ENCODE measurements around the gene KBTBD4.
"Not testable (repeated sequence)": the region's sequence is repeated elsewhere in the genome, so short reads cannot be mapped to it uniquely, and the experiment has no call there.

Gene KBTBD4

DNA sequence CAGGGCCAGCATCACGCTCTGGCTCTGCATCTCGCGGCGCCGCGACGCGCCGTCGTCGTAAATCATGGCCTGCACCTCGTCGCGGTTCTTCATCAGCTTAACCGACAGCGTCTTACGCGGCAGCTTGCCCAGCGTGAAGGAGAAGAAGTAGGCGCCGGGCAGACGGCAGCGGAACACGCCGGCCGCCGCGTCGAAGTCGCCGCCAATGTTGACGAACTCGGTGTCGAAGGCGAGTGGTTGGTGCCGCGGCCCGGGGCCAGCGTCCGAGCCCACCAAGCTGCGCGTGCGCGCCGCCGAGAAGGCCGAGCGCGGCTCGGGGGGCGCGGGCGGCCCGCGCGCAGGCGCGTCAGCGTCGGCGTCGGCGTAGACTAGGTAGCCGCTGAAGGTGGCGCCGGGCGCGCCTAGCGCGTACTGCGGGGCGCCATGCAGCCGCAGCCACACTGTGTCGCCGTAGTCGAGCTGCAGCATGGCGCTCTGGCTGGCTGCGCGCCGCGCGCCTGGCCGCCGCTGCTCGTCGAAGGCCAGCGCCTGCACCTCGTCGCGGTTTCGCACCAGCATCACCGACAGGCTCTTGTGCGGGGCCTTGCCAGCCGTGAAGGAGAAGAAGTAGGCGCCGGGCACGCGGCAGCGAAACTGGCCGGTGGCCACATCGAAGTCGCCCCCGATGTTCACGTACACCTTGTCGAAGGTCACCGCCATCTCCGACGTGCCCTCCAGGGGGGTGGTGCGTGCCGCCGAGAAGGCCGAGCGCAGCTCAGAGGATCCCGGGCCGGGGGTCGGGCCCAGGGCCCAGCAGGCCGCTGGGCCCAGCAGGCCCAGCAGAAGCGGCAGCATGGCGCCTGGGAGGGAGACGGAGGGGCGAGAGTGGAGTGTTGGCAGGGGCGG, 11.4 kb upstream of the KBTBD4 start:
- no peak for DNase-seq (ENCODE audit: low read depth in 2 of 2)

DNA sequence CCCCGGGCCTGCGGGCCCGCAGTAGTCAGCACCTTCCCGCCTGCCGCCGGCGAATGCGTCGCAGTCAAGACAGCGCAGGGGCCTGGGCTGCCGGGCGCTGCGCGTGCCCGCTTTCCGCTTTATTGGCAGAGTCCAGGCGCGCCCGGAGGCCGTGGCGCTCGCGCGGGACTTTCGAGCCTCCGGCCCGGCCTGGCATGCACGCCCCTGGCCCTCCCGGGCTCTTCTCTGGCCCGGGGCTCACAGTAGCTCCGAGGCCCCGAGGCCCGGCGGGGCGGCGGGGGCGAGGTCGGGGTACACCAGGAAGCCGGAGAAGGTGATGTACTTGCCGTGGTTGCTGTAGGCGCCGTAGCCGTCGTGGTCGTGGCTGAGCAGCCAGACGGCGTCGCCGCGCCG, 10.8 kb upstream of the KBTBD4 start:
- DNase-seq (ENCODE audit: low read depth in 2 of 2) = no peak

DNA sequence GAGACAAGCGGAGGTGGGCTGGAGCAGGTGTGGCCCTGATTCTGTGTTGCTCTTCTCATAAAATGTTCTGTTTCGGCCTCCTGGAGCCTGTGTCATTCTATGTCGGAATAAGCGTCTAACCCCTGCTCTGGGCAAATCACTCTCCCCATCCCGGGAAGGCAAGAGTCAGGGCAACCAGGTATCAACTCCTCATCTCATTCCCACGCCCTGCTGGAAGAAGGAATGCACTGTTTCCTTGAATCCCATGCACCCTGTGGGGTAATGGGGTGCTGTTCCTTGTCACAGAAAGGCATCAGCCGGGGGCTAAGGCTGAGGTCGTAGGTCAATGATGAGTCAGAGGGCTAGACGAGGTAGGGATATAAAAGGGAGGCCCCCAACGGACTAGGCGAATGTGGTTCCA, 10.3 kb upstream of the KBTBD4 start:
- no peak for DNase-seq (ENCODE audit: low read depth in 2 of 2)

- DNase-seq (ENCODE audit: low read depth in 2 of 2) = no peak
Observed at GRCh38 chr11:47587723-47588326, 9.1 kb upstream of the KBTBD4 start.

GRCh38 chr11:47587039-47587716, 8.4 kb upstream of the KBTBD4 start:
- DNase-seq (ENCODE audit: low read depth in 2 of 2) = no peak

DNA sequence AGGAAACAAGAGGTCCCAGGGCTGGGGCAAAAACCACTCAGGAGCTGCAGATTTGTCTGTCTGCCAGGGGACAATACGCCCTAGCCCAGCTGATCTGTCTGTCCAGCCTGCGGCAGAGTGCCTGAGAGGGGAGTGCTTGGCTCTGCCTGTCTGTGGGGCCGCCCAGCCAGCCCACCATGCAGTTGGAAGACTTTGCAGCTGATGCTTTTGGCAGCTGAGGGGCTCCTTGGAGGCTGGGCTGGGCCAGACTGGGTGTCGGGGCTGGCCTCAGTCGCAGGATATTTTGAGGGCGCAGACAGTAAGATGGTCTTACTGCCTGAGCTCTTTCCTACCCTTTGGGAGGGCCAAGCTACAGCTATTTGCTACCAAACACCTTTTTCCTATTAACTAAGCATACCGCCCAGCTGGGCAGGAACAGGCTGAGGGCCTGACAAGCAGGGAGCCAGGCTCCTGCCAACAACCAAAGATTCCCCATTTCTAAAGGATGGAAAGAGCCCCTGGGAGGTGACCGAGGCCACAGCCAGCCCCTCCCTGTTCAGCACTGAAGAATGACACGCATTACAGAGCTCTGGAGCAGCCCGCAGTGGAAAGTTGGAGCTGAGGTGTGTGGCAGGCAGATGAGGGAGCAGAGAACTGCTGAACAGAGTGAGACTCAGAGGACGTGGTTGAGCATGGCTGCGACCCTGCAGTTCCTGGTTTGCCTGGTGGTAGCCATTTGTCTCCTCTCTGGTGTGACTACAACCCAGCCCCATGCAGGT, 7.5 kb upstream of the KBTBD4 start, which contains the start of gene FAM180B:
Gene FAM180B, plus strand, starts transcription at position 581 of the 758 bp plus-strand sequence. Its CDS starts 91 bp downstream, at position 672.
- DNase-seq (ENCODE audit: low read depth in 2 of 2) = no peak

GRCh38 chr11:47583844-47584243, 5.1 kb upstream of the KBTBD4 start:
- DNase-seq (ENCODE audit: low read depth in 2 of 2) = no peak

- DNase-seq (ENCODE audit: low read depth in 2 of 2) = no peak
Observed at GRCh38 chr11:47577460-47578041, 1.2 kb downstream of the KBTBD4 start.

DNA sequence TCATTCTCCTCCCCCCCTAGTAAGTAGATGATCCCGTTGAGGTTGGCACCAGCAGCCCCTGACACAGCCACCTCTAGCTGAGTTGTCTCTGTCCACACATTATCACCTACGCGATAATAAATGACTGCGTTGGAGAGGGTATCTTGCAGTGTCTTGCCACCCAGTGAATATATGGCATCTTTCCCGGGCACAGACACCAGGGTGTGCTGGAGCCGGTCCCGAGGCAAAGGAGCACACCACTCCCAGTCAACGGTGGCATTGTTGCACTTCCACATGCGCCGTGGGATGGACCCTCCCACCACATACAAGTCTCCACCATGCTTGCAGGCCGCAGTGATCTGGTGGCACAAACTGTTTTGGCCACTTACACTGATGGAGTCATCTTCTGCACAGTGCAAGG, 5.4 kb downstream of the KBTBD4 start:
- DNase-seq (ENCODE audit: low read depth in 2 of 2) = no peak

- no peak for DNase-seq (ENCODE audit: low read depth in 2 of 2)
Observed at GRCh38 chr11:47572715-47573255, 6.0 kb downstream of the KBTBD4 start.

GRCh38 chr11:47571895-47572294, 6.9 kb downstream of the KBTBD4 start:
- DNase-seq (ENCODE audit: low read depth in 2 of 2) = no peak

DNA sequence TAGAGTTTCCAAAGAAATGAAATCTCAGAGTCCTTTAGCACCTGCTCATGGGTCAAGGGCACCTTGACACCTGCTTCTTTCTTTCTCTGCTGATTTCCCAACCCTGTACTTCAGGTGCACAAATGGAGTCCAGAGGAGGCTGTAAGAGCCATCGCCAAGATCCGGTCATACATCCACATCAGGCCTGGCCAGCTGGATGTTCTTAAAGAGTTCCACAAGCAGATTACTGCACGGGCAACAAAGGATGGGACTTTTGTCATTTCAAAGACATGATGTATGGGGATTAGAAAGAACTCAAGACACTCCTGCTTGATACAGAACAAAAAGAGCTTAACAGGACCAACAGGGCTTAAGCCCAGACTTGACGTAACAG, 7.4 kb downstream of the KBTBD4 start:
- DNase-seq (ENCODE audit: low read depth in 2 of 2) = no peak

DNA sequence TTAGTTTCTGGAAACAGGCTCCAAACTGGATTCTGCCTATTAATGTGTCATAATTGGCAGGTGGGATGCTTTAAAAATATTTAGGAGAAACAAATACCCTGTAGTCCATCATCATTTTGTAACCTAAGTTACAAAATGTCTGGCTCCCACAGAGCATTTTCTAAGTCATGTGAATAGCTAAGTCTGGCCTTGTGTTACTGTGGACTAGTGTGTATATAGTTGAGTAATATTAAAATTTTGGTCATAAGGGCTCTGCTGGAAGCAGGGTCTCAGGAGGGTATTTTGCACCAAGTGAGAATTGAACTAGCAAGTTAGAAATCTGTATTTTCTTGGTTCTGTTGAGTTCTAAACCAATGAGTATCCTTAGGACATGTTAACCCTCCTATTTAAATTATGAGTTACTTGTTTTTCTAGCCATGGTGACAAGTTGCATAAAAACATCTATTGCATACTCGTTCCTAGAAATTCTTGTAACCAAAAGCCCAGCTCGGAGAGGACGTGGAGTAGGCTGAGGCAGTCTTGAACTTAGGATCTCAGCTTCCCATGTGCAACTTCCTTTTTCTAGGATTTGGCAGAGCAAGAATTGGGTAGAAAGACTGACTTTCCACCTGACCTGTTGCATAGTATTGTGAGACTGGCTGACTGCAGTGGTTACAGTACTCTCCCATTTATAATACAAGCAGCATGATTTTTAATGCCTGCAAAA, 8.0 kb downstream of the KBTBD4 start:
- DNase-seq (ENCODE audit: low read depth in 2 of 2) = no peak

DNA sequence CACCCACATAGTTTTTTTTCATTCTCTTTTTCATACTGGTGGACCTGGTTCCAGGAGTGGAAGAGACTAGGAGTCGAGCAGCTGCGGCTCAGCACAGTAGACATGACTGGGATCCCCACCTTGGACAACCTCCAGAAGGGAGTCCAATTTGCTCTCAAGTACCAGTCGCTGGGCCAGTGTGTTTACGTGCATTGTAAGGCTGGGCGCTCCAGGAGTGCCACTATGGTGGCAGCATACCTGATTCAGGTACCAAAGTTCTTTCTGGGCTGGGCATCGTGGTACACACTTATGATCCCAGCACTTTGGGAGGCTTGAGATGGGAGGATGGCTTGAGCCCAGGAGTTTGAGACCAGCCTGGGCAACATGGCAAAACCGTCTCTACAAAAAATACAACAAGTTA, 9.1 kb downstream of the KBTBD4 start:
- DNase-seq (ENCODE audit: low read depth in 2 of 2) = no peak

DNA sequence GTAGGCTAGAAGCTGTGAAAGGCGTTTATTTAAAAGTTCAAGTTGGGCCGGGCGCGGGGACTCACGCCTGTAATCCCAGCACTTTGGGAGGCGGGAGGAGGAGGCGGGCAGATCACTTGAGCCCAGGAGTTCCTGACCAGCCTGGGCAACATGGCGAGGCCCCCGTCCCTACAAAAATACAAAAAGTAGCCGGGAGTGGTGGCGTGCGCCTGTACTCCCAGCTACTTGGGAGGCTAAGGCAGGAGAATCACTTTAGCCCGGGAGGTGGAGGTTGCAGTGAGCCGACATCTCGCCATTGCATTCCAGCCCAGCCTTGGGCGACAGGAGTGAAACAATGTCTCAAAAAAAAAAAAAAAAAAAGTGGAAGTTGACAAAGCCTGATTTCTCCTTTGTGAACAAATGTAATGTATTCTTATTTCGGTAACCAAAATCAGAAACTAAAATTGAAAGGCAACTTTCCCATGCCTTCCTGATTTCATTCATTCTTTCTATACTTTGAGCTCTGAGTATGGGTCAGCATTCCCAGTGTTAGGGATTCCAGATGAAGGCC, 12.5 kb downstream of the KBTBD4 start:
- no peak for DNase-seq (ENCODE audit: low read depth in 2 of 2)

GRCh38 chr11:47565340-47566148, 13.2 kb downstream of the KBTBD4 start, which contains the start of gene PTPMT1:
Gene PTPMT1 (plus strand): TSS chr11:47565599. CDS start chr11:47565623, 24 bp downstream.
- peak; percentile 46 to 50 for DNase-seq (ENCODE audit: low read depth in 2 of 2)

GRCh38 chr11:47564933-47565339, 13.8 kb downstream of the KBTBD4 start:
- no peak for DNase-seq (ENCODE audit: low read depth in 2 of 2)

DNA sequence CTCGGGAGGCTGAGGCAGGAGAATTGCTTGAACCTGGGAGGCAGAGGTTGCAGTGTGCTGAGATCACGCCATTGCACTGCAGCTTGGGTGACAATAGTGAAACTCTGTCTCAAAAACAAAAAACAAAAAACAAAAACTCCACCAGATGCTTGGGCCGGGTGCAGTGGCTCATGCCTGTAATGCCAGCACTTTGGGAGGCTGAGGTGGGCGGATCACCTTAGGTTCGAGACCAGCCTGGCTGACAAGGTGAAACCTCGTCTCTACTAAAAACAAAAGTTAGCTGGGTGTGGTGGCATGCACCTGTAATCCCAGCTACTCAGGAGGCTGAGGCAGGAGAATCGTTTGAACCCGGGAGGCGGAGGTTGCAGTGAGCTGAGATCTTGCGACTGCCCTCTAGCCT, 14.4 kb downstream of the KBTBD4 start:
- DNase-seq (ENCODE audit: low read depth in 2 of 2) = not testable (repeated sequence)

- not testable (repeated sequence) for DNase-seq (ENCODE audit: low read depth in 2 of 2)
Observed at GRCh38 chr11:47562393-47562792, 16.4 kb downstream of the KBTBD4 start.

All from activated CD4-positive, alpha-beta T cell treated with anti-CD3 and anti-CD28 coated beads for 24 hours (primary cell).